BLaER1 treated with 17β-estradiol and CSF1 and Interleukin-3, amounts not matched to agents 10 nM and 100 nM (cell line): Measurements from ENCODE around the gene B3GALT6.
A peak's percentile ranks its signal among the peaks of the same experiment; 100 is the strongest.

Source experiments
- H3K27ac ChIP-seq, 11 experiments: shearing (Covaris generic); formaldehyde crosslinking; 2 replicates each; pipeline ENCODE4 v1.8.1; 2022
- H3K27me3 ChIP-seq, 11 experiments: shearing (Covaris generic); formaldehyde crosslinking; 2 replicates each; pipeline ENCODE4 v1.8.1; 2022
- H3K36me3 ChIP-seq, 11 experiments: shearing (Covaris generic); formaldehyde crosslinking; 2 replicates each; pipeline ENCODE4 v1.8.1; 2022
- H3K4me1 ChIP-seq, 10 experiments: shearing (Covaris generic); formaldehyde crosslinking; 2 replicates each; pipeline ENCODE4 v1.8.1; 2022
- H3K4me2 ChIP-seq, 11 experiments: shearing (Covaris generic); formaldehyde crosslinking; 2 replicates each; pipeline ENCODE4 v1.8.1; 2022
- H3K4me3 ChIP-seq, 10 experiments: shearing (Covaris generic); formaldehyde crosslinking; 2 replicates each; pipeline ENCODE4 v1.8.1; 2022
- H3K9ac ChIP-seq, 11 experiments: shearing (Covaris generic); formaldehyde crosslinking; 2 replicates each; pipeline ENCODE4 v1.8.1; 2022
- H3K9me3 ChIP-seq, 11 experiments: shearing (Covaris generic); formaldehyde crosslinking; replicated peaks in 1 of 11; 2 replicates each; pipeline ENCODE4 v1.8.1; 2022
- H4K20me1 ChIP-seq, 11 experiments: shearing (Covaris generic); formaldehyde crosslinking; 2 replicates each; pipeline ENCODE4 v1.8.1; 2022
- Cebpa-rat ChIP-seq, 11 experiments: shearing (Covaris generic); IDR thresholded peaks; 2 replicates each; pipeline ENCODE4 v1.8.1; 2022

Gene B3GALT6

GRCh38 chr1:1223321-1223720 is 8.7 kb upstream of the B3GALT6 start:
- Histone ChIP-seq H3K27ac (no peak overlapping the region), H3K27me3 (no peaks in the 10 kb centered on the region), H3K4me2 (no peak overlapping the region), H3K4me3 (no peak overlapping the region), H3K36me3 (peaks cover 89 to 99% (median 97%) of the 10 kb centered on the region in 11 experiments), H3K4me1 (no peaks in the 10 kb centered on the region), H3K9me3 (no peaks in the 10 kb centered on the region), H3K9ac (no peak overlapping the region), H4K20me1 (peaks cover 66 to 99% (median 96%) of the 10 kb centered on the region in 11 experiments)
- TF ChIP-seq Cebpa-rat (IDR thresholded peaks at IDR 0.05) = no peak

GRCh38 chr1:1223891-1224290 is 8.1 kb upstream of the B3GALT6 start:
- H3K9ac ChIP-seq = no peak overlapping the region
- no peak for TF ChIP-seq Cebpa-rat (IDR thresholded peaks at IDR 0.05)
- H3K27ac ChIP-seq = no peak overlapping the region
- peaks cover 71 to 99% (median 96%) of the 10 kb centered on the region in 11 experiments for H4K20me1 ChIP-seq
- H3K27me3 ChIP-seq = no peaks in the 10 kb centered on the region
- H3K4me3 ChIP-seq = no peak overlapping the region
- H3K4me2 ChIP-seq = no peak overlapping the region
- peaks cover 90 to 99% (median 97%) of the 10 kb centered on the region in 11 experiments for H3K36me3 ChIP-seq
- H3K9me3 ChIP-seq = no peaks in the 10 kb centered on the region
- no peaks in the 10 kb centered on the region; a peak in 1 of 20 replicates for H3K4me1 ChIP-seq

- Histone ChIP-seq H3K9ac (0 out of 22 replicates have a peak overlapping the region, but pooled peaks of 1 of the 11 experiments have one; percentile 6), H3K4me1 (peaks cover 10 to 13% (median 13%) of the 10 kb centered on the region in 10 experiments), H4K20me1 (peaks cover 75 to 99% (median 95%) of the 10 kb centered on the region in 11 experiments), H3K4me2 (no peak overlapping the region), H3K27me3 (no peaks in the 10 kb centered on the region), H3K27ac (no peak overlapping the region), H3K36me3 (peaks cover 92 to 99% (median 96%) of the 10 kb centered on the region in 11 experiments), H3K9me3 (no peaks in the 10 kb centered on the region), H3K4me3 (no peak overlapping the region)
- no peak for TF ChIP-seq Cebpa-rat (IDR thresholded peaks at IDR 0.05)
Observed at GRCh38 chr1:1225238-1225845, 6.7 kb upstream of the B3GALT6 start.

- Histone ChIP-seq H3K27me3 (no peaks in the 10 kb centered on the region), H3K9me3 (no peaks in the 10 kb centered on the region), H3K27ac (no peak overlapping the region), H4K20me1 (peaks cover 70 to 98% (median 92%) of the 10 kb centered on the region in 11 experiments), H3K4me1 (peaks cover 15 to 19% (median 17%) of the 10 kb centered on the region in 10 experiments), H3K4me2 (no peak overlapping the region), H3K9ac (no peak overlapping the region), H3K4me3 (no peak overlapping the region), H3K36me3 (peaks cover 86 to 94% (median 90%) of the 10 kb centered on the region in 11 experiments)
- no peak for TF ChIP-seq Cebpa-rat (IDR thresholded peaks at IDR 0.05)
Observed at GRCh38 chr1:1225913-1226312, 6.1 kb upstream of the B3GALT6 start.

GRCh38 chr1:1226566-1227362 is 5.3 kb upstream of the B3GALT6 start:
- TF ChIP-seq Cebpa-rat (IDR thresholded peaks at IDR 0.05) = no peak
- H3K4me3 ChIP-seq = no peak overlapping the region
- H3K27ac ChIP-seq = no peak overlapping the region
- no peak overlapping the region for H3K9ac ChIP-seq
- no peaks in the 10 kb centered on the region for H3K9me3 ChIP-seq
- peaks cover 78 to 85% (median 81%) of the 10 kb centered on the region in 11 experiments for H3K36me3 ChIP-seq
- H4K20me1 ChIP-seq = peaks cover 63 to 90% (median 84%) of the 10 kb centered on the region in 11 experiments
- H3K4me1 ChIP-seq = peaks cover 15 to 20% (median 18%) of the 10 kb centered on the region in 10 experiments
- no peaks in the 10 kb centered on the region for H3K27me3 ChIP-seq
- H3K4me2 ChIP-seq = no peak overlapping the region

GRCh38 chr1:1227386-1227785 is 4.7 kb upstream of the B3GALT6 start:
- Histone ChIP-seq H3K4me1 (peaks cover 17 to 22% (median 20%) of the 10 kb centered on the region in 10 experiments), H3K27me3 (no peaks in the 10 kb centered on the region), H3K36me3 (peaks cover 73 to 79% (median 75%) of the 10 kb centered on the region in 11 experiments), H3K27ac (no peak overlapping the region), H3K9me3 (no peaks in the 10 kb centered on the region), H3K4me3 (no peak overlapping the region), H3K9ac (no peak overlapping the region), H3K4me2 (no peak overlapping the region), H4K20me1 (peaks cover 63 to 84% (median 80%) of the 10 kb centered on the region in 11 experiments)
- TF ChIP-seq Cebpa-rat (IDR thresholded peaks at IDR 0.05) = no peak

- H3K27me3 ChIP-seq = no peaks in the 10 kb centered on the region
- peak overlapping the region in 1 of 11 experiments; percentile 19; a peak in 1 of 22 replicates for H3K9ac ChIP-seq
- no peaks in the 10 kb centered on the region for H3K9me3 ChIP-seq
- H3K4me1 ChIP-seq = peaks cover 25 to 30% (median 28%) of the 10 kb centered on the region in 10 experiments
- H3K4me2 ChIP-seq = no peak overlapping the region
- H3K36me3 ChIP-seq = peaks cover 65 to 71% (median 67%) of the 10 kb centered on the region in 11 experiments
- H3K27ac ChIP-seq = no peak overlapping the region
- peaks cover 63 to 81% (median 74%) of the 10 kb centered on the region in 11 experiments for H4K20me1 ChIP-seq
- no peak for TF ChIP-seq Cebpa-rat (IDR thresholded peaks at IDR 0.05)
- no peak overlapping the region for H3K4me3 ChIP-seq
Observed at GRCh38 chr1:1228187-1228586, 3.9 kb upstream of the B3GALT6 start.

GRCh38 chr1:1228596-1229321 is 3.3 kb upstream of the B3GALT6 start:
- peak overlapping the region in 2 of 11 experiments; percentile 19 to 98; a peak in 3 of 22 replicates for H3K9ac ChIP-seq
- H4K20me1 ChIP-seq = peaks cover 63 to 84% (median 77%) of the 10 kb centered on the region in 11 experiments
- H3K4me1 ChIP-seq = peaks cover 30 to 36% (median 34%) of the 10 kb centered on the region in 10 experiments
- no peaks in the 10 kb centered on the region for H3K27me3 ChIP-seq
- TF ChIP-seq Cebpa-rat (IDR thresholded peaks at IDR 0.05) = no peak
- H3K4me2 ChIP-seq = peak overlapping the region in 3 of 11 experiments; percentile 94; a peak in 1 of 22 replicates
- no peak overlapping the region for H3K27ac ChIP-seq
- no peaks in the 10 kb centered on the region for H3K9me3 ChIP-seq
- H3K4me3 ChIP-seq = no peak overlapping the region
- peaks cover 62 to 68% (median 64%) of the 10 kb centered on the region in 11 experiments for H3K36me3 ChIP-seq
